Measurements from ENCODE around the gene CMTM6. TPM values are rescaled to one million over a fixed set of nuclear protein-coding genes. Genes with fewer than 3 reads are reported as not detected.

CMTM6 gene
- total RNA-seq, 1 experiment from 2014 or later = 27.2 TPM

- intact Hi-C loops (cut with micrococcal nuclease) = no loop called here
Measured at GRCh38 chr3:32495085-32495484, 7.6 kb downstream of the CMTM6 start.

DNA sequence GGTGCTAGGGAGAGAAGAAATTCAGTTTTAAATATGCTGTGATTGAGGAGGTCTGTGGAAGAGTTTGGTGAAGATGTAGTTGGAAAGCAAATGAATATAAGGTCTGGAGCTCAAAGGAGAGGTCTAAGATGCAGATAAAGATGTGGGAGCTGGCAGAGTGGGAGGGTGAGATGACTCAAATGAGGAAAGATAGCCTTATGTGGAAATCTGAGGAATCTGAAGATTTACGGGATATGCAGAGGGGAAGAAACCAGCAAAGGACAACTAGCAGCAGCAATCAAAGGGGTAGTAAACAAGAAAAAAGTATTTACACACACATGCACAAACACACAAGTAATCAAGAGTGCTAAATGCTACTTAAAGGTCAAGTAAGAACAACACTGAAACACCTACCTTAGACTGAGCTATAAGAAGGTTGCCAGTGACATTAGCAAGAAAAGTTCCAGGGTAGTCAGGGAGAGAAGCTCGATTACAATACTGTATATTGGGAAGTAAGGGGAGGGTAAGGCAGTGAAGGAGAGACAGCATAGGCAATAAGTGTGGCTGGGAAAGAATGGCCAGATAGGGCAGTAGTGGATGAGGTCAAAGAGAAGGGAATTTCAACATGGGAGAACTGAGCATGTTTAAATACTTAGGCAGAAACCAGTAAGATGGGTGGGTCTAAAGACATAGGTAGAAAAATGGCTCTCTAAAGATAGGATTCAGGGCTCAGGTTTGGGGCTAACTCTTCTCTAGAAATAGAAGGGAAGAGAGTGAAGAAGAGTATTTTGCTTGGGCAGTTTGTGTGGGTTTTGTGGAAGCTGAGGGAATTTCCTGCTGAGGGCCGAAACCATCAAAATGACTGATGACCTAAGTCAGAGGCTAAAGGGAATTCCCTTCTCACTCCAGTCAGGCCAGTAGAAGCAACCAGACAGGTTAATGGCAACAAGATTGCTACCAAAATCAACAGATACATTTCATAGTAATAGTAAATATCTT lies 8.9 kb downstream of the CMTM6 start:
- Mint-ChIP-seq H3K27me3 (ENCODE audit: insufficient read depth, unreplicated experiment) (no peaks in the 10 kb centered on the region), H3K4me1 (ENCODE audit: insufficient read depth, unreplicated experiment) (peaks cover 13% of the 10 kb centered on the region), H3K9me3 (ENCODE audit: unreplicated experiment) (no peaks in the 10 kb centered on the region), H3K27ac (ENCODE audit: low read depth, unreplicated experiment) (no peak overlapping the region), H3K36me3 (ENCODE audit: insufficient read depth, unreplicated experiment) (no peaks in the 10 kb centered on the region), H3K4me3 (ENCODE audit: unreplicated experiment) (no peak overlapping the region)
- intact Hi-C loops (cut with micrococcal nuclease) = no loop called here
- no peak for TF ChIP-seq CTCF (IDR thresholded peaks at IDR 0.05; ENCODE audit: unreplicated experiment)
- no TSS peak for BruUV-seq (replicated peaks)
- ChIA-PET POLR2A (interaction anchor here (1.0 kb wide), 1 partner anchor 834 kb away, joined by 3 read pairs; no protein-coding TSS in a partner anchor), CTCF (interaction anchor here (0.7 to 1.0 kb wide), 2 partner anchors 17 to 172 kb away, joined by 4 read pairs; no protein-coding TSS in a partner anchor)
- DNase-seq (ENCODE audit: unreplicated experiment) = no peak

More at GRCh38 chr3:32495085-32495484, 7.6 kb downstream of the CMTM6 start:
- ChIA-PET POLR2A (interaction anchor here (0.9 to 1.6 kb wide), 2 partner anchors 75 to 103 kb away, joined by 4 read pairs; partner anchors contain the start of genes CMTM7 and DYNC1LI1), CTCF (no interaction called here)
- BruUV-seq (replicated peaks) = no TSS peak
- no peak overlapping the region for H3K4me3 Mint-ChIP-seq (ENCODE audit: unreplicated experiment)
- H3K36me3 Mint-ChIP-seq (ENCODE audit: insufficient read depth, unreplicated experiment) = peaks cover 4% of the 10 kb centered on the region
- H3K4me1 Mint-ChIP-seq (ENCODE audit: insufficient read depth, unreplicated experiment) = peaks cover 13% of the 10 kb centered on the region
- H3K9me3 Mint-ChIP-seq (ENCODE audit: unreplicated experiment) = no peaks in the 10 kb centered on the region
- H3K27me3 Mint-ChIP-seq (ENCODE audit: insufficient read depth, unreplicated experiment) = no peaks in the 10 kb centered on the region
- DNase-seq (ENCODE audit: unreplicated experiment) = no peak
- no peak overlapping the region for H3K27ac Mint-ChIP-seq (ENCODE audit: low read depth, unreplicated experiment)
- TF ChIP-seq CTCF (IDR thresholded peaks at IDR 0.05; ENCODE audit: unreplicated experiment) = no peak

DNA sequence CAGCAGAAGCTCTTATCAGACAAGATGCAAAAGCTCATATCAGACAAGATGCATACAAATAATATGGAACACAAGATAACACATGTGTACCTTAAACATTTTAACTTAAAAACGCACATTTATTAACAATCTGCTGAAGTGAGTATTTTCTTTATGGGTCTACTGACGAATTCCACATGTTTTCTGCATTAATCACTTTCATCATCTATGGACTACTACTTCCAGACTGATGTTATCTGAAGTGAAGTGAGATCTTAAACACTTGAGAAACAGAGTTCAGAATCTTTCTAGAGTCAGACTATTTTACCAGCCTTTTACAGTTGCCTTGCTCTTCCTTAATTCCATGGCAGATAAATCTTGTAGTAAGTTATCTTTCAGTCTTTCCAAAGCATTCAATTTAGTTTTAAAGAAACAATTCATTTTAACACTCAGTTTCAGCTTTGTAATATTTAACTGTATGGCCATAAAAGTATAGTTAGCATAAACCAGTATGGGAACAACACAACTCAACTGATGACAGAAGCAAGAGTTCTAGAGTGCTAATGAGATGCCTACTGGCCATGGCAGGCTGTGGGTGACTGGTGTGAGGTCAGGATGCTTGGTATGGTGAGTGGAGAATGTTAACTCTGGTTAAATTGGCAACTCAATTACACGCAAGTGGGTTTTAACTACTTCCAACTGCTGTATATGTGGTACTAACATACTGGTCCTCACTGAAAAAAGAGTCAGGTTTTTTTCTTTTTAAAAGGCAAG lies 9.8 kb downstream of the CMTM6 start:
- ChIA-PET CTCF (interaction anchor here (0.7 to 1.0 kb wide), 2 partner anchors 18 to 173 kb away, joined by 4 read pairs; no protein-coding TSS in a partner anchor), POLR2A (interaction anchor here (1.0 kb wide), 2 partner anchors 8 to 835 kb away, joined by 3 read pairs; no protein-coding TSS in a partner anchor)
- no peak overlapping the region for H3K27ac Mint-ChIP-seq (ENCODE audit: low read depth, unreplicated experiment)
- no peaks in the 10 kb centered on the region for H3K36me3 Mint-ChIP-seq (ENCODE audit: insufficient read depth, unreplicated experiment)
- no TSS peak for BruUV-seq (replicated peaks)
- no peaks in the 10 kb centered on the region for H3K27me3 Mint-ChIP-seq (ENCODE audit: insufficient read depth, unreplicated experiment)
- H3K4me1 Mint-ChIP-seq (ENCODE audit: insufficient read depth, unreplicated experiment) = peaks cover 20% of the 10 kb centered on the region
- H3K4me3 Mint-ChIP-seq (ENCODE audit: unreplicated experiment) = no peak overlapping the region
- intact Hi-C loops (cut with micrococcal nuclease) = no loop called here
- no peak for TF ChIP-seq CTCF (IDR thresholded peaks at IDR 0.05; ENCODE audit: unreplicated experiment)
- H3K9me3 Mint-ChIP-seq (ENCODE audit: unreplicated experiment) = no peaks in the 10 kb centered on the region
- no peak for DNase-seq (ENCODE audit: unreplicated experiment)

All from MCF 10A (cell line).